Measurements from ENCODE around the gene FIBCD1.

DNA sequence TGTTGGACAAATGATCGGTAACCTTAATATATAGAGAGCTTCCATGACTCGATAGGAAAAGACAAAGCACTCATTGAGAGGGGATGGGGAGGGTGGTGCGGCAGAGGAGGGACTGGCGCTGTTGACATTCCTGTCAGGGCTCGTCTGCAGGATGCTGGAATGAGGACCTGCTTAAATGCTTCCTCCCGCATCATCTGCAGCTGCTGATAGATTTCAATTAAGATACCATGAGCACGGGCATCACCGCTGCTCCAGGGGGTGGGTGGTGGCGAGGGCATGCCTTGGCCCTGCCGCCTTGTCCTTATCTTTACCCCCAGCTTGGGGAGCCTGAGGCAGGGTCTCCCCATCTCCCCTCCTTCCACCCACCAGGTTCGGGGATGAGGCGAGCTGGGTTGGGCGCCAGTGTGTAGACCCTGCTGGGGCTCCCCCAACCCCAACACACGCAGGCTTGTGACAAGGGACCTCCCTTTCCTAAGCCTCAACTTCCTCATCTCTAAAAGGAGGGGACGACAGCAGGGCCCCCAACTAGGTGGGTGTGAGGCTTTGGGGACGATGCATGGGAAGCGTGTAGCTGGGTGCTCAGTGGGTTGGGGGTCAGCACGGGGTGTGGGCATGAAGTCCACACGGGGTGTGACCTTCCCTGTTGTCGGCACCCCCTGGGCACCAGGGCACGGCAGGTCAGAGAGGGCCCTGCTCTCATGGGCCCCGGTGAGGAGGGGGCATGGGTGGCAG, 30.7 kb downstream of the FIBCD1 start:
- TF ChIP-seq, protein P1, sequence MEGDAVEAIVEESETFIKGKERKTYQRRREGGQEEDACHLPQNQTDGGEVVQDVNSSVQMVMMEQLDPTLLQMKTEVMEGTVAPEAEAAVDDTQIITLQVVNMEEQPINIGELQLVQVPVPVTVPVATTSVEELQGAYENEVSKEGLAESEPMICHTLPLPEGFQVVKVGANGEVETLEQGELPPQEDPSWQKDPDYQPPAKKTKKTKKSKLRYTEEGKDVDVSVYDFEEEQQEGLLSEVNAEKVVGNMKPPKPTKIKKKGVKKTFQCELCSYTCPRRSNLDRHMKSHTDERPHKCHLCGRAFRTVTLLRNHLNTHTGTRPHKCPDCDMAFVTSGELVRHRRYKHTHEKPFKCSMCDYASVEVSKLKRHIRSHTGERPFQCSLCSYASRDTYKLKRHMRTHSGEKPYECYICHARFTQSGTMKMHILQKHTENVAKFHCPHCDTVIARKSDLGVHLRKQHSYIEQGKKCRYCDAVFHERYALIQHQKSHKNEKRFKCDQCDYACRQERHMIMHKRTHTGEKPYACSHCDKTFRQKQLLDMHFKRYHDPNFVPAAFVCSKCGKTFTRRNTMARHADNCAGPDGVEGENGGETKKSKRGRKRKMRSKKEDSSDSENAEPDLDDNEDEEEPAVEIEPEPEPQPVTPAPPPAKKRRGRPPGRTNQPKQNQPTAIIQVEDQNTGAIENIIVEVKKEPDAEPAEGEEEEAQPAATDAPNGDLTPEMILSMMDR (IDR thresholded peaks at IDR 0.05), result no peak
- TF ChIP-seq POLR2A (IDR thresholded peaks at IDR 0.05), result no peak
